Renal cortical epithelial cell (primary cell): ENCODE results near the gene SLC2A8. TPM values are rescaled to one million over a fixed set of nuclear protein-coding genes. Genes with fewer than 3 reads are reported as not detected.
A peak's percentile ranks its signal among the peaks of the same experiment; 100 is the strongest.

Source experiments
- DNase-seq: peaks from one replicate; pipeline ENCODE4 v3.0.0-alpha.2; 2011; ENCODE audit warnings: low read depth
- total RNA-seq: library from RNA; depleted of rRNA; stranded (reverse); fragments of >200 nt; gene quantifications from 2 replicates; pipeline ENCODE4 v1.2.3, GENCODE V29; 2014

SLC2A8 gene, protein sequence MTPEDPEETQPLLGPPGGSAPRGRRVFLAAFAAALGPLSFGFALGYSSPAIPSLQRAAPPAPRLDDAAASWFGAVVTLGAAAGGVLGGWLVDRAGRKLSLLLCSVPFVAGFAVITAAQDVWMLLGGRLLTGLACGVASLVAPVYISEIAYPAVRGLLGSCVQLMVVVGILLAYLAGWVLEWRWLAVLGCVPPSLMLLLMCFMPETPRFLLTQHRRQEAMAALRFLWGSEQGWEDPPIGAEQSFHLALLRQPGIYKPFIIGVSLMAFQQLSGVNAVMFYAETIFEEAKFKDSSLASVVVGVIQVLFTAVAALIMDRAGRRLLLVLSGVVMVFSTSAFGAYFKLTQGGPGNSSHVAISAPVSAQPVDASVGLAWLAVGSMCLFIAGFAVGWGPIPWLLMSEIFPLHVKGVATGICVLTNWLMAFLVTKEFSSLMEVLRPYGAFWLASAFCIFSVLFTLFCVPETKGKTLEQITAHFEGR
- 16.3 and 18.6 TPM in 2 replicates for total RNA-seq

DNA sequence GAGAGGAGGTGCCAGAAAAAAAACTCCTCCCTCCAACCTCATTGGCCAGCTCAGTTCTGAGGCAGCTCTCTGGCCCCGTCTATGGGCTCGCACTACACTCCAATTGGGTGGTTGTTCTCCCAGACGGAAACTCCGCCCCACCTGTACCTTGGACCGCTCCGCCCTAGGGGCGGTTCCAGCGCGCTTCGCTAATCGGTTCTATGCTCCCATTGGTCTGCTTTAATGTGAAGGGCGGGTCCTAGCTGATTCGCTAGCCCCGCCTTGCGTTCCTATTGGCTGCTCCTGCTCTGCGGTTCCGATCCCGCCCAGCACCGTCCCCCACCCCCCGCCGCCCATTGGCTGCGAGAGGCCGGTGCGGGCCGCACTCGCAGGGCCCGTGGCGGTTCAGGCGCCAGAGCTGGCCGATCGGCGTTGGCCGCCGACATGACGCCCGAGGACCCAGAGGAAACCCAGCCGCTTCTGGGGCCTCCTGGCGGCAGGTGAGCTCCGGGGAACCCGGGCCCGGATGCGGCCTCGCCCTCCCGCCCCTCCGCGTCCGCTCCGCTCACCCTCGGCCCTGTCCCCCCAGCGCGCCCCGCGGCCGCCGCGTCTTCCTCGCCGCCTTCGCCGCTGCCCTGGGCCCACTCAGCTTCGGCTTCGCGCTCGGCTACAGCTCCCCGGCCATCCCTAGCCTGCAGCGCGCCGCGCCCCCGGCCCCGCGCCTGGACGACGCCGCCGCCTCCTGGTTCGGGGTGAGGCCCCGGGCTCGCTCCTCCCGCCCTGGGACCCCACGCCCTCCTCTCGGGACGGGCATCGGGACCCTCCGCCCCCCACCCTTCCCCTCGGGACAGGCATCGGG is at the start of gene SLC2A8:
SLC2A8 (plus strand) TSS at position 362 of the 838 bp plus-strand sequence; CDS start at position 424, 62 bp downstream.
- DNase-seq = peak; percentile 99

DNA sequence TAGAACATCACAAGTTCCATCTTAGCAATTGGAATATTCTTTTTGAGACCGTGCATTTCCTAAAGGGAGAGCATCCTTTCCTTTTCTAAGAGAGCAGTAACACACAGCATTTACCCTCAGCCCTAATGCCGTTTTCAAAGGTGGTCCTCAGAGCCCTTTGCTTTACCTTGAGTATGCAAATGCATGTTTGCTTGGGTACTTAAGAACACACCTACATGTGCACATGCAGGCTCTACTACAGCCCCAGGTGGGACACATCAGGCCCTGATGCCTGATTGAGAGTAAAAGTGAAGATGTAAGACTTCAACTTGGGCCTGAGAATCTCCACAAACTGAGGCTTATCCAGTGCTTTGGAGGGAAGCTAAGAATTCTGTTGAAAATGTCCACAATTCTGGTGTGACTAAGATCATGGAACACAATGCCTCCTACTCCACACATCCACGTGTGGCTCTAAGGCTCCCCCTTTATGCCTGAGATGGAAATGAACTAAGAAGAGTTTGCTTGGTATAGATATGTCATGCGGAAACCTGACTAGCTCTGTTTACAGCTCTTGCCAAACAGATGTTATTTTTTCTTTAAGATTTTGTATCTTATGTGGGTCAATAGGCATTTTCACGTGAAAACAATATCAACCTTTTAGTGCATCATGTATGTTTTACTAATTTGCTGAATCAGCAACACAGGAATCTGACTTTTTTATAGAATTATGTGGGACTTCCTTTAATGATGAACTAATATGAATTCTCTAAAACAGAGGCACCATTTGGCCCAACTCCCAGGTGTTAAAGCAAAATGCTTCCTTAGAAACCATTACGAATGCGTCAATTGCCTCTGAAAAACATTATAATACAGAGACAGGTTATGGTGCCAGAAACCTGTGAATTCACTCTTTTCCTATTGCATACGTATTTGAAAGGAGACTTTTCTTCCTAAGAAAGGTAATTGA is 48.9 kb upstream of the SLC2A8 start:
- peak; percentile 71 for DNase-seq

DNA sequence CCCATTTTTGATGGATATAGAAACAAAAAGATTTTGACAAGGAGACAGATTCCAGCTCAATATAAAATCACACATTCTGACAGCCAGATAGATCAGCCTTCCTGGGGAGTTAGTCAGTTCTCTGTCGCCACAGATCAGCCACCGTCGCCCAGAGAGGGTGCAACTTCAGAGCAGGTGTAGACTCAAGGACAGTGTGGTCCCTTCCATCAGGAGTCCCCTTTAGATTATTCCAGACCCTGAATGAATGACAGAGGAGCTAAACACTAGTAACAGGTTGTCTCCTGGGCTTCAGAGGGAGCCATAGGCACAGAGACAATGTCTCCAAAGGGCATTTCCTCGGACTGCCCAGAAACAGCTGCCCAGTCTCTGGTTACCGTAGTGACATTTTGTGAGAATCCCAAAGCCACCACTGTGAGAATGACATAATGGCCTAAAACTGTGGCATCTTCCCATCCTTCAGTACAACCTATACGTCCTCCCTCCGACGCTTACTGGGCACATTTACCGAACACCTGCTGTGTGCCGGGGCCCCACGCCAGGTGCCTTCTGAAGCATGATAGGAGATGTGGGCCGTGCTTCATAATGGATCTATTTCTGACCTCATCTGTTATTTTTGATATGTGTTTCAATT is 47.4 kb upstream of the SLC2A8 start:
- DNase-seq = no peak

DNA sequence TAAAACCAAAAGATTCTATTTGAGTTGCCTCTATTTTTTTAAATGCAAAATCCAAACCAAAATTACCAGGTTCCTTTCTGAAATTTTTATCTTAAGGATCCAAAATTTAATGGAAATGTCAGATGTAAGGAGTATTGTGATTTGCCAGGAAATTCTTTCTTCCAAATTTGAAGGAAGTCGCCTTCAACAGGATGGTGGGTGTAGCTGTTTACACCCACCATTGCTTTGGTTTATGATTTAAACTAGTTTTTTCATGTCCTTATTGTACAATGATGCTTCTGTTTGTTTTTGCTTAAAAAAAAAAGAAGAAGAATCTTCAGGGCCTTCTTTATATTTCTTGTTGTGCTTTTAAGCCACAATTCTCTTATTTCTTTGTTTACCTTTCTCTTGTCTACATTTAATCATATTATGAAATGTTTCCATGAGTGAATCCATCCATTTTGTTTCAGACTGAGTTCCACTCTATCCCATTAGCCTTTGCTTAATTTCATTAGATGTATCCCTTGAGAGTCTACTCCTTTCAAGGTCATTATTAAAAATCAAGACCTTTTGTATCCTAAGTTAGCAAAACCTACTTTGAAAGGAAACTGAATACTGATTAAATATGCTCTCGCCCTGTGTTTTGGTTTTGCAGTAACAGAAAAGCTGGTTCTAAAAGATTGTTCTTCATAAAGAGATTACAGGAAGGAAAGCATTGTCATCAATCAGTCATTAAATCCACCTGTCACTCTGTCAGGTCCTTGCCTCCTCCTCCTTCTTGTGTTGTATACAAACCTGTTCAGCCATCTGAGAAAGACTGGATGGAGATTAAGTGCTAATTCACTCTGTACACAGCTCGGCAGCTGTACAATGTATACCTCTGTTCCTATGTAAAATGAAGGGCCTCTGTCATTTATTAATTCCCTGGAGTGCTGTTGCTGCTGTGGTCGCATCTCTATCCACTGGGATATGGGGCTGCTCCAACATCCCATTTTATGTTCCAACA is 45.5 kb upstream of the SLC2A8 start:
- no peak for DNase-seq

DNA sequence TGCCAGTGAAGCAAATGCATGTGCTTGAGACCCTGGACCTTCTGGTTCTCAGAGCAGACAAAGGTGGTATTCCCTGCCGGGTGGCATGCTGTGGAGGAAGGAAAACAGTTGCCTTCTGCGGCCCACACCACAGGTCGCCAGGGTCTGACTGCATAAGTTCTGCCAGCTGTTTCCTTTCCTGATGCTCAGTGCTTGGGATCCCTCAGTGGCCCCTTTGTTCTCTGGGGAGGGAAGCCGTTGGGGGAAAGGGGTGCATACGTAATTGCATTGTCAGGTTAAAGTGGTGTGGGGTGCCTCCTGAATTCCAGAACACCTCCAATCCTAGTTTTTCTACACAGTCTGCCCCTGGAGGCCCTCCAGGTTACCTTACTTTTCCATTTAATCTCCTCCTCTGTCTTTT is 43.1 kb upstream of the SLC2A8 start:
- DNase-seq = no peak

DNA sequence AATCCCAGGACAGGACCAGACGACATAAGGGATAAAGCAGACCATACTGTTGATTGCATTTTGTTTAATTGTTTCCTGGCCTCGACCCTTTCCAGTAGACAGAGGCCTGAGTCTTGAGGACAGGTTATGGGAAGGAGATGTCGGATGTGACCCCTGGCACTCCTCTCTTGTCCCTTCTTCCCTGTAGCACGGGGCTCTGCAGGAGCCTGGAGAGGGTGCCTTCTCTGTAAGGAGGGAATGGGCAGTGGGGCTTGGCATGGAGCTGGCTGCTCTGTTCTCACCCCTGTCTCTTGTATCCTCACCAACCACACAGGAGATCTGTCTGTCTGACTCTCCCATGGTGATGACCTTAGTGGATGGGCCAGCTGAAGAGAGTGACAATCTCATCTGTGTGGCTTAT is 40.1 kb upstream of the SLC2A8 start:
- no peak for DNase-seq

DNA sequence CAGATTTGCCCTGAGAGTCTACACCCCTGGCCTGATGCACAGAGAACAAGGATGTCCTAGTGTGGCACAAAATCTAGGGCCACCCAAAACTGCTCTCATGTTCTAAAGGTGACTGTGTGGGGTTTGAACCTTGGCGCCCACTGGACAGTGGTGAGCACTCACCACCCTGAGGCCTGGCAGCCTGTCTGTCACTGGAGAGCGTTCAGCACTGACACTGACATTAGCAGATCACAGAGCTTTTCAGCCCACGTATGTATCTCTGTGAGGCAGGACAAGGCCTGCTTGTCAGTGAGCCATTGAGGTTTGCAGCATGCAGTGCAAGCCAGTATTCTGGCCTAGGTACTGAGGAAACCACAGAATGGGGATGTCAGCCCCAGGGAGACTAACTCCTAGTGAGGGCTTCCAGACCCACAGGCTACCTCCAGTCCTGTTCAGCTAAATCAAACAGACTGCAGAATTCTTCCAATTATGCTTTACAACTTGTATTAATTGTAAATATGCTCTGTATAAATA is 38.9 kb upstream of the SLC2A8 start:
- DNase-seq = no peak

DNA sequence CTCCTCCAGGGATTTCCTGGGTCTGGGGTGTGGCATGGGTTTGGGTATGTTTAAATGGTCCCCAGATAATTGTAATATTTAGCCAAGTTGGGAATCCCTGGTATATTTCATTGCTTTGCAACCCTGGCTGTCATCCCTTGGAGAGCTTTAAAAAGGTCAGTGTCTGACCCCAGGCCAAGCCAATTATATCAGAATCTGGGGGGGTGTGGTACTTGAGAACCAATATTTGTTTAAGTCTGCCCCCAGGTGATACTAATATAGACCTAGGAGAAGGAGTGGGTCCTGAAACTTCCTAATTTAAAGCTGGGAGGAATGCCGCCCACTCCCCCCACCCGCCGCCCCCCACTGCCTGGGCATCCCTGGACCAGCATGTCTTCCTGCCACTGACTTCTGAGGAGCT is 38.2 kb upstream of the SLC2A8 start:
- no peak for DNase-seq

DNA sequence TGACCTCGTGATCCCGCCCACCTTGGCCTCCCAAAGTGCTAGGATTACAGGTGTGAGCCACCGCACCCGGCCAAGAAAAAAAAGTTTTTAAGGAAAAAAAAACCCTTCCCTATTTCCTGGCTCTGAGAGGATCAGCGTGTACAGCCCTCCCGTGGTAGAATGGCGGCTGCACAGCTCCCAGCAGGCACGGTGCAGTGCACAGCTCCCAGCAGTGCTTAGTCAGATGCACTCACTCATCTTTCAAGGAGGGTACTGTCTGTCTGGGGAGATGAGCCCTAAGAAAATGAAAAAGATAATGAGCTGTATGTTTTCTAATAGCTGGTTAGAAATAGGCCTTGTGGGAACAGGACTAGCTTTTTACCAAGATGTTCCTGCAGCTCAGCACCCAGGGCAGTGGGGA is 36.7 kb upstream of the SLC2A8 start:
- no peak for DNase-seq

DNA sequence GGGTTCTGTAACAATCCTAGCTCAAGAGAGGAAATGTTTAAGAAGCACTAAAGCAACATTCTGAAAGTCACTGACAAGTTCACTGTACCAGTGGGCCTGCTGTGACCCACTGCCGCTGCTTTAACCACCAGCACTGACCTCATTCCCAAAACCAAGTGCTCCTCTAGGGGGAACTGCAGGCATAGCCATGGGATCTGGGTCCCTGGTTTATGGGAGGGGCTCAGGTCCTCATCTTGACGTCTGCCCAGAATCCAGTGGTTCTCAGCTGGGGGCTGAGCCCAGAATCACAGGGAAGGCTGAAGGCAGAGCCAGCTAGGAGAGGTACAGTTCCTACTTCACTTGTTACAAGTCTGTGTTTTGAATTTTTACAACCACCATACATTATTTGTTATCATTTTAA is 36.1 kb upstream of the SLC2A8 start:
- no peak for DNase-seq

DNA sequence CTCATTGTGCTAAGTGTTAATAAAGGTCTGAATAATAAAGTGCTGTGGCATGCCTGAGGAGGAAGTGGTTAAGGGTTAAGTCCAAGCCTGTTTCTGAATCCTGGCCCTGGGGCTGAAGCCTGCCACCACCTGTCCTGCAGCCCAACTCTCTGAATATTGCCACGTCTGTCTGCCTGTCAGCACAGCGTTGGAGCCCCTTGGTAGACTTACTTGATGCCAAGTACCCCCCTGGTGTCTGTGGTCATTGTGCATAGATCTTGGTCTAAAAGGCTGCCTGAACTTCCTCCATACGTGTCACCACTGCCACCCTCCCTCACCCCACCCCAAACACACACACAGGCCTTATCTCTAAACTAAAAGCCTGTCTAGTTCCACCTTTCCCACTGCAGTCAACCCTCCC is 35.4 kb upstream of the SLC2A8 start:
- DNase-seq = no peak

DNA sequence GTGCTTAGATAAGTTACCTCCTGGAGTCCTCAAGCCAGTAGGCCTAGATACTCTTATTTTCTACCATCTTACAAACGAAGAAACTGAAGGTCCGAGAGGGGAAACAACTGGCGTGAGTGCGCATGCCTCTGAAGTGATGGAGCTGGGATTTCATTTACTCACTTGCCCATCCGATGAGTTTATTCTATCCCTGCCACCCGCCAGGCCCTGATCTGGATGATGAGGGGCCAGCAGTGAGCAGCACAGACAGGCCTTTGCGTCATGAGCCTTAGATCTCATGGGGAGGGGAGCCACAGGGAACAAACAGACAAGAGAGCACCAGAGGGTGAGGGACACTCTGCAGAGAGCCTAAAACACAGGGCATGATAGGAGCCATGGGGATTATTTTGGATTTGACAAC is 34.1 kb upstream of the SLC2A8 start:
- DNase-seq = no peak

DNA sequence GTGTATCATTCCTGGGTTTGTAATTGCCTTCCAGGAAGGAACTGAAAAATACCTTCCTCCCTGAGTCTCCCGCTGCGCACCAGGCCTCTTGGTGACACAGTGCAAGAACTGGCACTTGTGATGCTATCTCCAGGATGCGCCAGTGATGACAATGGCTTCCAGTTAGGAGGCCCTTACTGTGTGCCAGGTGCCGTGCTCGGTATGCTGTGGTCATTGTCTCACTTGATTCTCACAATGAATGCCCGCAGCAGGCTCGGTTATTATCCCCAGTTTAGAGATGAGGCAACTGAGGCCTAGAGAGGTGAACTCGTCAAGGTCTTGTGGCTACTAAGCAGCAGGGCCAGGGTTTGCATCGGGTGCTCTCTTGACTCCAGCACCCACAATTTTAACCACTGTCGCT is 31.5 kb upstream of the SLC2A8 start:
- no peak for DNase-seq

DNA sequence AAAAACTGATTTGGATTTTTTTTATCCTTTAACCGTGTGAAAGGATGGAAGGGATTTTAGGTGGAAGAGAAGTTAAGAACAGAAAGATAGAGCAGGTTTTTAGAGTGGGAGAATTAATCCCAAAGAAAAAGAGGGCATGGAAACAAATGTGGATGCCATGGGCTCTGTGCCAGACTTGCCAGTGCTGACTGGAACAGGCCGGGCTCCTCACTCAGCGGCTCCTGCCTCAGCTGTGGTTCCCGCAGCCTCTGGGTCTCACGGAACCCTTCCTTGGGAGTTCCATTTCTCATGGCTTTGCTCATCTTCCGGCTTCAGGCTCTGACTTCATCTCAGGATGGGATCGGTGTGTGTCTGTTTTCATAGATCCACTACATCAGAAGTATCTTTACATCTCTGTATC is 30.4 kb upstream of the SLC2A8 start:
- DNase-seq = no peak

DNA sequence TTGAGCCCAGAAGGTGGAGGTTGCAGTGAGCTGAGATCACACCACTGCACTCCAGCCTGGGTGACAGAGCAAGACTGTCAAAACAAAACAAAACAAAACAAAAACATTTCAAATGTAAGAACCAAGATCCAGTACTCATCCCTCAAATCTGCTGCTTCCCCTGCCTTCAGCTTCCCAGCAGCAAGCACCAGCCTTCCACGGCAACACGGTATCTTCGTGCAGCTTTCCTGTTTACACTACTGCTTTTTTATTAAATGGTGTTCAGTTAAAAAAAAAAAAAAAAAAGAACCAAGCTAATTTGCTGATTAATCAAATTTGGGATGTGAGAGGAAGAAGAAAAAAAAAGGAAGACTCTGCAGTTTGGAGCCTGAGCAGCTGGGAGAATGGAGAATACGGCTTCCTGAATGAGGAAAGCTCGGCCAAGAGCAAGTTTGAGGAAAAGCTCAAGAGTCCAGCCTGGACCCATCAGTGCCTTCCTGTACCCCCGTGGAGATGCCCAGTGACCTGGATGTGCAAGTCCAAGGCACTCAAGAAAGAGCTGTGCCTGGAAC is 28.0 kb upstream of the SLC2A8 start:
- no peak for DNase-seq

DNA sequence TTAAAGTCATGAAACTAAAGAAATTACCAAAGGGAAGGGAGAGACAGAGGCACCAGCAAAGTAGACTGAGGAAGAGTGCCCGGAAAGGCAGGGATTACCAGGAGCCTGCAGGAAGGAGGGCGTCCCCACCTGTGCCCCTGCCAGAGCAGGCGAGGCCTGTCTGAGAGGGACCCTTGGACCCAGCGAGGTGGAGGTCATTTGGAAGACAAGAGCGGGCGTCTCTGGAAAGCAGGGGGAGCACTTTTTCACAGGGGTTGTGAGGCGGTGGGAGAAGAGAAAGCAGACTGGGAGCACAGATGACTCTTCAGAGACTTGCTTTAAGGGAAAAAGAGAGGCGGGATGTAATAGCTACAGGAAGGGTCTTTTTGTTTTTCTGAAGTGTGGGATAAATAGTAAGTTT is 27.5 kb upstream of the SLC2A8 start:
- no peak for DNase-seq

DNA sequence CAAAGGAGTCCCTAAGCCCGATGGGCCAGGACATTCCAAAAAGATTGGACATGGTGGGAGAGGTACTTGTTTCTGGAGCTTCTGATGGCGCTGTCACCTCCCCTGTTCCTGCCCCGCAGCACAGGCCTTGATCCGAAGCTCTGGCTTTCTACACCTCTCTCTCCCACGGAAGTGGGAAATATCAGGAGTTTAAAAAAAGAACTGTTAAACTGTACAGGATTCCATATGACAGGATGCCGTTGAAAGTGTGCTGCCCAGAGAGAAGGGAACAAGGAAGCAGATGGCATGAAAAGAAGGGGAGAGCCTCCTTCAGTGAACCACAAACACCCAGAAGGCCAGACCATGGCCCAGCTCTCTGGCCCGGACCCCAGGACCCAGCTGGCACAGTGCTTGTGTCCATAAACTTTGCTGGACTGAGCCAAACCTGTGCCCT is 26.8 kb upstream of the SLC2A8 start:
- no peak for DNase-seq

DNA sequence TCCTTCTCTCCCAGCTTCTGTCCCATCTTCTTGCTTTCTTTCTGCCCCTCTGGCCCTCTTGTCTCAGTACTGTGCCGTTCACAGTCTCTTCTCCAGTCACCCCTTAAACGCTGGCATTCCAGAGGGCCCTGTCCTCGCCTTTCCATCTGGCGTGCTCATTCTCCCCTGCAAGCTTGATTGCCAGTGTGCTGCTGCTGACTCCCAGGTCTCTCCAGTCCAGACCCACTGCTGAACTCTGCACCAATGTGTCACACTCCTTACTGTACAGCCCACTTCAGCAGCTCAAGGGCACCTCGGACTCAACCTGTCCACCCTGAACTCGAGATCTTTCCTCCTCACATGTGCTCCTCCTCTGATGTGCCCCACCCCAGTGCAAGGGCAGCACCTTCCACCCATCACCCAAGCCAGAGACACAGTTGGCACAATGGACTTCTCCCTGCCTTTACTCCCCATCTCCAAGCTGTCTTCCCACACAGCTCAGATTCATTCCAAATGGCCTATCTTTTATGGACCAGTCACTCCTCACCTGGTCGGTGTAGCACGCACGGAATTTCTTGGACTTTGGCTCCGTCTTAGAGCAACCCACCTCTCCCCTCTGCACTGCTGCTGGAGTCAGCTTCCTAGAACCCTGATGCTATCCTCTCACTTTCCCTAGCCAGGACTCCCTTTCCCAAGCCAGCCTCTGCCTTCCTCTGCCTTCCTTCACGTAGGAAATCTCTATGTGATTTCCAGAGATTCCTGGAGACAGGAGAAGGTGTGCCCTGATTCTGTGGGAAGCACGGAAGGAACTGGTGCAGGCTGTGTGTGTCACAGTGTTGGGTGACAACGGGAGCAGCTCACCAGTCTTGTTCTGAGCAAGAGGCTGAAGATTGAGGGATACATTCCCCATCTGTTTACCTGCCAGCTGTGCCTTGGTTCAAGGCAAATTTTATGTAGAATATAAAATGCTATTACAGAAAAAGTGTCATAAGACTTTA is 26.0 kb upstream of the SLC2A8 start:
- DNase-seq = no peak
